NCI-H146 treated with DMSO at 0.1 percent for 48 hours (cell line): Measurements from ENCODE around the gene RABGAP1.

Source experiments
- DNase-seq: peaks from one replicate; lab custom pipeline; 2025; ENCODE audit not compliant: unreplicated experiment; lab: John Stamatoyannopoulos, UW

The RABGAP1 gene

DNA sequence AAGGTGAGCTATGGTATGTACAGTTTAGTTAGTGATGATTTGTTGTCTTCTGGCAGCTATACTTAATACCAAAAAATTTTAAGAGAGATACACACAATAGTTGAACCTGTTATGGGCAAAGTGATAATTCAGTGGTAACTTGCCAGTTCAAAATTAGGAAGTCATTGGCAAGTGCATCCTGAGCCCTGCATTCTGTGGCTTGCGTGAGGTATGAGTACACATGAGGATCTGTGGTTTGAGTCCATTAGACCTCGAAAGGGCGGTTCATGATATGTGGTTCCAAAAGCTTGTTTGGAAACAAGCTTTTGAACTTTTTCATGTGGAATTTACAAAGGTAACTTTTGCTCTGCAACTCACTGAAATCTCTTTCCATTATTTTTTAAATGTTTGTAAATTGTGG is 139.6 kb downstream of the RABGAP1 start:
- no peak for DNase-seq

- DNase-seq: no peak
Observed at GRCh38 chr9:123081824-123082223, 141.0 kb downstream of the RABGAP1 start.

DNA sequence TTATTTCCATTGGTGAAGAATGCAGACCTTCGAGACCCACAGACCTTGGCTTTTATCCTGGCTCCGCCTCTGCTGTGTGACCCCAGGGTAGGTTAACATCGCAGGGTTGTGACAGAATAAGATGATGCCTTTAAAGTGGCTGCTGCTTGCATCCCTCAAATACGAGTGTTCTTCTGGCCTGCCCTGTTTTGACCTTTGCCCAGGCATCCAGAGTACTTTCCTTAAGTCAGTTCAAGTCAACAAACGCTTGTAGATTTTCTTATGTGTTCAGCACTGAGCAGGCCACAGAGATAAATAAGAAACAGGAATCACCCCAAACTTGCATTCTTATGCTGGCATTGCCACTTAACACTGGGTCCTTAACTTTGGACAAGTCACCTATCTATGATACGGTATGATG is 142.9 kb downstream of the RABGAP1 start:
- DNase-seq: no peak

GRCh38 chr9:123084256-123084655 is 143.4 kb downstream of the RABGAP1 start:
- no peak for DNase-seq

GRCh38 chr9:123085916-123086315 is 145.1 kb downstream of the RABGAP1 start:
- no peak for DNase-seq

DNA sequence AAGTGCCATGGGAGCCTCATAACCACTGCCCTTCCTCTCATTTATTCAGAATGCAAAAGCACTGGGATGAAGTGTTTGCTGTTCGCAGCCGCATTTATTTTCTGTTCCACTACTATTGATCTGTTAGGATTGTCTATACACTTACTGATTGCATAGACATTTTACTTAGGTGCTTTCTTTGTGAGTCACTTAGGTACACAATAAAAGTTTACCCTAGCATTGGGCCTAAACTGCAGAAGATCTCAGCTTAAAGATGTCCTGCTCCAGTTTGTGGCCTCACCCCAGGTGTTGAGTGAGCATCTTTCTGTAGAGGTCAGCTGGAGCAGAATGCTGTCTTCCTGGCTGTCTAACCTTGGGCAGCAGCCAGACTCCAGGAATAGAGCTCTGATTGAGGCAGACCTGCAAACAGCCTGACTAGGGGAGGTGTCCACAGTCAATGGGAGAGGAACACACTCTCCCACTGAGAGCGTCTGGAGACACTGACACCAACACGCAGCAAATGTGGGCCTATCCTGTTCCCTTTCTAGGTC is 146.6 kb downstream of the RABGAP1 start:
- no peak for DNase-seq

DNA sequence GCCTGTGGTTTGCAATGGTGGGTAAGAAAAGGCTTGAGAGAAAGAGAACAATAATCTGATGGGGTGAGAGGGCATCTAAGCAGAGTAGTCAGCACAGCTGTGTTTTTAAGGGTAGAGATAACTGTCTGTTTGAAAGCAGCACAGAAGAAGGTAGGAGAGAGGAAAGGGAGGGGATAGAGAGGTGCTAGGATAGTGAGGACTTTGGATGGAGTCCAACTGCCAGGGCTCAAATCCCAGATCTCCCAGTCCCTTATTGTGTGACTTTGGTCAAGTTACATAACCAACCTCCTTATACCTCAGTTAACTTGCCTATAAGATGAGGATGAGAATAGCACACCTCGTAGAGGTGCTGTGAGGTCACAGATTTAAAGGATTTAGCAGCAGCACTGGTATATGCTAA is 148.2 kb downstream of the RABGAP1 start:
- DNase-seq: no peak

DNA sequence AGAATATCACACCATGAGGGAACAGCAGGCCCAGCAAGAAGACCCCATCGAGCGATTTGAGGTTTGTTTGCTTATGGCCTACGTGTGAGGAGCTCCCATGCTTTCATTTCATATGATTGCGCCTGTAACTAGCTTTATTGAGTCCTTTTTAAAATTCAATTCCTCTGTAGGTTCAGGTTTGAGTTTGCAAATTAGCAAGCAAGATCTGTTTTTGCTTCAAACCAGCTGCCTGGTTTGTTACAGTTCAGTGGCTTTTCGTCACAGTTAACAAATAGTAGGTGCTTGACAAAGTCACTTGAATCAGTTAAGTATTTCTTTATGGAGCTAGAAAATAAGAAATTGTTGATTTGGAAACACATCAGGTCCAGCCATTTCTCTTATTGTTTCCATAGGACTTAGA is 149.0 kb downstream of the RABGAP1 start:
- DNase-seq: no peak

GRCh38 chr9:123090198-123090896 is 149.5 kb downstream of the RABGAP1 start:
- no peak for DNase-seq

DNA sequence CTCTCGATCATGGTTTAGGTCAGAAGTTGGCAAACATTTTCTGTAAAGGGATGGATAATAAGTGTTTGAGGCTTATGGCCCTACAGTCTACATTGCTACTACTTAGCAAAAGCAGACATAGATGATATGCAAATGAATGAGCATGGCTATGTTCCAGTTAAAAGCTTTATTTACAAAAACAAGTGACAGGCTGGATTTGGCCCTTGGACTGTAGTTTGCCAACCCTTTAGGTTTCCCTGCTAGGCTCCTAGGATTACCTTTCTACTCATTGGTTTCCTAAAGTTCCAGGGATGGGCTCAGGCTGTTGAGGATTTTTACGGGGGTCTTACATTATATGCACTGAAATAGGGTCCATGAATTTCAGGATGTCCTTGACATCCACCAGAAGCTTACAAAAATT is 150.1 kb downstream of the RABGAP1 start:
- DNase-seq: no peak

- DNase-seq: no peak
Observed at GRCh38 chr9:123091459-123091858, 150.6 kb downstream of the RABGAP1 start.

DNA sequence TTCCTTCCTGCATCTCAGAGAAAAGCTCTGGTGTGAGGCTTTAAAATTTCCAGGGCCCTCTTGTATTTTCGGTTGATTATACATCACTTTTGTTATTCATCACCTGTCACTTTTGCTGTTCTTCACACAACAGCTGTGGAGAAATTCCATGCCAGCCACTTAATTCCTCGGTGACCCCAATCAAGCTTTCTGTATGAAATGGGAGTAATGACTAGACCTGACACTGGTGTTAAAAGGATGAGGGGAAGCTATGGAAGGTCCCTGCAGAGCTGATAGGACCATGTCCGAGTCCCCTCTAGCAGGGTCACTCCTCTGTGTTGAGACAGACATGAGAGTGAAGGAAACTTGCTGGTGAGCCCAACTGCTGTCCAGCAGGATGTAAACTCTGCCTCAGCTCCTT is 152.3 kb downstream of the RABGAP1 start:
- DNase-seq: no peak

GRCh38 chr9:123096987-123097386 is 156.2 kb downstream of the RABGAP1 start:
- DNase-seq: no peak

DNA sequence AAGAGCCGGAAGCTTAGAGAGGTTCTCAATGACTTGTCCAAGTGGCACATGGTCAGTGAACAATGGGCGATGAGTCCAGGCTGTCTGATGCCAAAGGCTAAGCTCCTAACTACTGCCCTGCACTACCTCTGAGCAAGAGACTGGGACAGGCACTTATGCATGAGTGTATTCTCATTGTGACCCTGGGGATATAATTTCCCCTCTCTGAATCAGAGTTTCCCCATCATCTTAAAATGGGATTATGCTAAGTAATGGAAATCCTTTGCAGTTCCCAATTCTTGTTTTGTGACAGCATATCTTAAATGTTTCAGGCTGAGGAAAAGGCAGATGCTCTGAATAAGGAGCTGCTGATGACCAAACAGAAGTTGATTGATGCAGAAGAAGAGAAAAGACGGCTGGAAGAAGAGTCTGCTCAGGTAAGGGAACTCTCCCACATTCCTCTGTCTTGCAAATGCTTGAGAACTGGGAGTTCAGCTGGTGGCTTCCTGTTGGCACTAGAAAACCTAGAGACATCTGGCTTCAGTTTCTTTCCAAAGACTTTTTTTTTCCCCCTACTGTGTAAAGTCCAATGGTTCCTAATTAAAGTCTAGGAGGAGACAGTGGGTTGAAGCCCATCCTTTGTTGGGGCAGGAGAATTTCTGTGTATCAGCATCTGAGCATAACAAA is 156.7 kb downstream of the RABGAP1 start:
- no peak for DNase-seq

DNA sequence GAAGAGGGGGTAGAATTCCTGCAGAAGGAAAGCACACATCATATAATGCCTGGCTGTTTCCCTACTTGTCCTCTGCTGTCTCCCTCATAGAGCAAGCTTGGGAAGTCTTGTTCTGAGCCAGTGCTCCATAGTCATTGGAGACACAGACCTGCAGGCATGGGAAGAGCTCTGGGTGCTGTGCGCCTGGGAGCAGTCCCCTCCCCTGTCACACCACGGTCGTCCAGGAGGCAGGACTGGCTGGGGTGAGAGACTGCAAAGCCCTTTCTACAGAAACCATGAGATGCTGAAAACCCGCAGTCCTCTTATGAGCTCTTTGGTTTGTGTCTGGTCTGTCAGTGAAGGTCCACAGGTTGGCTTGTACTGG is 157.3 kb downstream of the RABGAP1 start:
- no peak for DNase-seq

GRCh38 chr9:123099042-123099441 is 158.2 kb downstream of the RABGAP1 start:
- no peak for DNase-seq

- no peak for DNase-seq
Observed at GRCh38 chr9:123099548-123099947, 158.7 kb downstream of the RABGAP1 start.

DNA sequence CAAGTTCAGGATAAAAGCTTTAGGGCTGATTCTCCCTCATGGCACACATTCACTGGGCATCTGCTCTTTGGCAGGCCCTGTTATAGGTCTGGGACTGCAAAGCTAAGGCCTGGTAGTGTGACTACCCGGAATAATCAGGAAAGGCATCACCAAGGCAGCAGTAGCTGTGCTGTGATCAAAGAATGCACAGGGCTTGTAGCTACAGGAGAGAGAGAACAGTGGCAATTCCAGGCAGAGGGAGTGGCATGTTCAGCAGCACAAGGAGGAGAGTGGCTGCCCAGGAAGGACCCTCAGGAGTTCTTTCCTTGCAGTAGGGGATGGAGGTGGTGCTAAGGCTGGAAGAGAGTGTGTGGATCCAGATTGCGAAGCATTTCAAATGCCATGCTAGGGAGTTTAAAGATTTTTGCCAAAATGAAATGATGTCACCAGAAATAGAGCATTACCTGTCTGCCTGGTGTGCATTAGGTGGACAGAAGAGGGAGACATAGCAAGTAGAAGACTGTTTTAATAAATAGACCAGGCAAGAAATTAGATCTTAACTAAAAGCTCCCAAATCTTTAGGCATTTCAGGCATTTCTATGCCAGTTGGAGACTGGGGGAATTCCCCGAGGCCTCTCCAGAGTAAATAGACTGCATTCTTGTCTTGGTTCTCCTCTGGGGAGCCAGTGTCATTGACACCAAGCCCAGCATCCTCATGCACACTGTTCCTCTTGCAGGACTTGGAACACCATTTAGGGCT is 161.7 kb downstream of the RABGAP1 start:
- DNase-seq: no peak

DNA sequence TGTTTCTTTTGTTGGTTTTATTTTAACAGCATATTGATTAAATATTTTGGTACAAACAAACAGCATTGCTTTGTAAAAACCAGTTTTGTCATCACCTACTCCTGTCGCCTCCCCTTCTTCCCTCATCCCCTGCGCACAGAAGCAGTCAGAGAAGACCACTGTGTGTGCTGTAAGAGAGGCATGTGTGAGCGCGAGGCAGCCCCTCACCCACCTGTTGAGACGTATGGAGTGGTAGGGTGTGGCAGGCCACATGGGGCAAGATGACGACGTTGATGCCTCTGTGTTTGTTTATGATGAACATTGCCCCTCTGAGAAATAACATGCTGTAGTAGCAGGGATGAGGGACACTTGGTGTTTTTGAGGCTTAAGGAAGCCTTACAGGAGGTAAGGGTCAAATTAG is 164.0 kb downstream of the RABGAP1 start:
- no peak for DNase-seq

- DNase-seq: no peak
Observed at GRCh38 chr9:123105490-123105889, 164.7 kb downstream of the RABGAP1 start.

DNA sequence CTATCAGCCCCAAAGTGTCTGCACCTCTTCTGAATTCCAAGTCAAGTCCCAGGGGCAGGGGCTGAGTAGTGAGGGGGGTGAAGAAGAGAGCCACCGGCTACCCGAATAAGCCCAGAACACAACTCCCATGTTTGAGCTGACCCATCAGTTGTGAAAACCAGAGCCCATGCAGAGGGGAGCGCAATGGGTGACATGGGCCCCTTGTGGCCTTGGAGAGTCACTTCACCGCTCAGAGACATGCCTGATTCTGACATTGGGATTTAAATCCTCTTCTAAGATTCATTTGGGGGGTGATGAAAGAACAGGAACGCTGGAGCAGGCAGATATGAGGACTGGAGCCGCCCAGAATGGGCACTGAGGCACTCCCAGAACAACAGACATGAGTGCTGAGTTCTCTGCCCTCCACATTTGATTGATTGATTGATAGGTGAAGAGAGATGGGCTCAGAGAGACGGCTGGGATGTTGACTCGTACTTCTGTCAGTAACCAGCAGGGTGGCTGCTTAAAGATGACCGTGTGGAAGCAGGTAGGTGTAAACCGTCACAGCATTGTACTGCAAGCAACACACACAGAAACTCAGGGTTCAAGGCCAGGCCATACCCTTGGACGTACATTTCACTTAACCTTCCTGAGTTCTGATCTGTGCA is 166.9 kb downstream of the RABGAP1 start:
- DNase-seq: no peak

DNA sequence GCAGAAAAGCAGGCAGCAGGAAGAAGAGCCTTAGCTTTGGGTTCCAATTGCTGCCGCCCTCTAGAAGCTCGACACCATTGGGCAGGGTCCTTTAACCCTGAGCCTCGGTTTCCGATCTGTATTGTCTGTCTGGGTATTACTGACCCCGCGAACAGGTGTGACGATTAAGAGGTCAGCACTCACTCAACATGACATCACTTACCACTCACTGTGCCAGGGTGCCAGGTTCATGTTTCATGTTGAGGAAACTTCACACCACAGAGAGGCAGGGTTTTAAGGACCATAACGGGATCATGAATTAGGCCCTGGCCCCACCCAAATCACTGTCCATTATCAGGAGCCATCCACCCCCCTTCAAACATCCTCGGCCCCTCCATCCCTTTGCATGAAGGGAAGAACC is 168.2 kb downstream of the RABGAP1 start:
- DNase-seq: no peak
